Muscle layer of colon (tissue), 2 donors: ENCODE data around the gene NUDCD3.

Experiments
- H3K27ac ChIP-seq: one replicate; pipeline ENCODE4 v1.7.0; 2013; ENCODE audit warnings: low read depth, mild to moderate bottlenecking, low read length, moderate library complexity
- H3K27me3 ChIP-seq, 2 donors: one replicate each; pipeline ENCODE4 v1.7.0; 2013; ENCODE audit warnings: low read length in 2 of 2, mild to moderate bottlenecking in 2 of 2; ENCODE audit not compliant: insufficient read depth in 2 of 2, control insufficient read depth in 1 of 2
- H3K36me3 ChIP-seq: one replicate; pipeline ENCODE4 v1.7.0; 2013; ENCODE audit warnings: mild to moderate bottlenecking, low read length; ENCODE audit not compliant: insufficient read depth
- H3K4me1 ChIP-seq: one replicate; pipeline ENCODE4 v1.7.0; 2013; ENCODE audit warnings: mild to moderate bottlenecking, low read length; ENCODE audit not compliant: insufficient read depth
- H3K4me3 ChIP-seq, 2 donors: one replicate each; pipeline ENCODE4 v1.7.0; 2013; ENCODE audit warnings: low read length in 2 of 2, low read depth in 1 of 2, mild to moderate bottlenecking in 1 of 2, moderate library complexity in 1 of 2
- H3K9ac ChIP-seq: one replicate; pipeline ENCODE4 v1.7.0; 2013; ENCODE audit warnings: low read length
- H3K9me3 ChIP-seq: one replicate; pipeline ENCODE4 v1.7.0; 2013; ENCODE audit warnings: mild to moderate bottlenecking, low read length
- donor health status: abdominal sarcoma.
- donor health status: Adenocarcinoma of cecum.

NUDCD3 gene

GRCh38 chr7:44455155-44455554, 35.3 kb downstream of the NUDCD3 start:
- no peak overlapping the region for H3K27ac ChIP-seq
- H3K4me3 ChIP-seq = no peak overlapping the region
- H3K4me1 ChIP-seq = no peaks in the 10 kb centered on the region
- no peaks in the 10 kb centered on the region for H3K36me3 ChIP-seq
- H3K27me3 ChIP-seq = no peaks in the 10 kb centered on the region
- H3K9ac ChIP-seq = no peak overlapping the region
- H3K9me3 ChIP-seq = no peaks in the 10 kb centered on the region

DNA sequence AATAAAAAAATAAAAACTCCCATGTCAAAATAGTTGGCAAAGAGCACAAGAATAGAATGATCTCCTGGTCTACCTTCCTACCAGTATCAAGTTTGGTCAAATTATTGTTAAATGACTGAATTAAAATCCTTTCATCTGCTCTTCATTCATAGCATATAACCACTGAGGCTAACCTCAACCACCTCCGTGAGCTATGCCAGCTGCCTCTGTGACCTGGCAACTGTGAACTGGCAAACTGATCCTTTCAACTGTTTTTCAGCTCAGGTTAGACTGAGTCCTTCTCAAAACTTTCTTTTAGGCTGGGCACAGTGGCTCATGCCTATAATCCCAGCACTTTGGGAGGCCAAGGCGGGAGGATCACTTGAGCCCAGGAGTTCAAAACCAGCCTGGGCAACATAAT, 36.1 kb downstream of the NUDCD3 start:
- H3K4me3 ChIP-seq = no peak overlapping the region
- no peak overlapping the region for H3K9ac ChIP-seq
- no peaks in the 10 kb centered on the region for H3K27me3 ChIP-seq
- no peak overlapping the region for H3K27ac ChIP-seq
- H3K36me3 ChIP-seq = no peaks in the 10 kb centered on the region
- no peaks in the 10 kb centered on the region for H3K4me1 ChIP-seq
- H3K9me3 ChIP-seq = no peaks in the 10 kb centered on the region

DNA sequence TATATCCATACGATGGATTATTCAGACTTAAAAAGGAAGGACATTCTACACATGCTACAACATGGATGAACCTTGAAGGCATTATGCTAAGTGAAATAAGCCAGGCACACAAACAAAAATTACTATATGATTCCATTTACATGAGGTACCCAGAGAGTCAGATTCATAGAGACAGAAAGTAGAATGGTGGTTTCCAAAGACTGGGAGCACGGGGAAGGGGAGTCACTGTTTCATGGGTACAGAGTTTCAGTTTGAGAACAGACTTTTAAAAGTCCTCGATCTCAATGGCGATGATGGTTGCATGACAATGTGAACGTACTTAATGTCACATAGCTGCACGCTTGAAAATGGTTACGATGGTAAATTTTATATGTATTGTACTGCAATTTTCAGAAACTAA, 39.3 kb downstream of the NUDCD3 start:
- no peaks in the 10 kb centered on the region for H3K36me3 ChIP-seq
- H3K4me1 ChIP-seq = peaks cover 5% of the 10 kb centered on the region

GRCh38 chr7:44449584-44449928, 40.9 kb downstream of the NUDCD3 start:
- no peaks in the 10 kb centered on the region for H3K9me3 ChIP-seq
- peaks cover 16% of the 10 kb centered on the region for H3K4me1 ChIP-seq
- H3K27ac ChIP-seq = no peak overlapping the region

More for the DNA sequence above, 39.3 kb downstream of the NUDCD3 start:
- no peak overlapping the region for H3K9ac ChIP-seq
- H3K27me3 ChIP-seq = no peaks in the 10 kb centered on the region
- no peak overlapping the region for H3K4me3 ChIP-seq
- H3K27ac ChIP-seq = no peak overlapping the region
- no peaks in the 10 kb centered on the region for H3K9me3 ChIP-seq

GRCh38 chr7:44448922-44449583, 41.4 kb downstream of the NUDCD3 start:
- Histone ChIP-seq H3K4me3 (no peak overlapping the region), H3K9me3 (no peaks in the 10 kb centered on the region), H3K27me3 (no peaks in the 10 kb centered on the region), H3K27ac (no peak overlapping the region), H3K9ac (no peak overlapping the region), H3K4me1 (peaks cover 16% of the 10 kb centered on the region), H3K36me3 (peaks cover 6% of the 10 kb centered on the region)

More at GRCh38 chr7:44449584-44449928, 40.9 kb downstream of the NUDCD3 start:
- Histone ChIP-seq H3K4me3 (no peak overlapping the region), H3K9ac (no peak overlapping the region), H3K36me3 (peaks cover 6% of the 10 kb centered on the region), H3K27me3 (no peaks in the 10 kb centered on the region)

- H3K27ac ChIP-seq = no peak overlapping the region
Observed at GRCh38 chr7:44447874-44448425, 42.5 kb downstream of the NUDCD3 start.

GRCh38 chr7:44445986-44446671, 44.3 kb downstream of the NUDCD3 start:
- Histone ChIP-seq H3K27ac (no peak overlapping the region), H3K4me3 (no peak overlapping the region), H3K27me3 (no peaks in the 10 kb centered on the region), H3K36me3 (peaks cover 6% of the 10 kb centered on the region), H3K9ac (no peak overlapping the region), H3K4me1 (peaks cover 16% of the 10 kb centered on the region), H3K9me3 (no peaks in the 10 kb centered on the region)

More at GRCh38 chr7:44447874-44448425, 42.5 kb downstream of the NUDCD3 start:
- no peaks in the 10 kb centered on the region for H3K27me3 ChIP-seq
- H3K9me3 ChIP-seq = no peaks in the 10 kb centered on the region
- peaks cover 16% of the 10 kb centered on the region for H3K4me1 ChIP-seq
- peaks cover 6% of the 10 kb centered on the region for H3K36me3 ChIP-seq
- no peak overlapping the region for H3K9ac ChIP-seq
- no peak overlapping the region for H3K4me3 ChIP-seq

DNA sequence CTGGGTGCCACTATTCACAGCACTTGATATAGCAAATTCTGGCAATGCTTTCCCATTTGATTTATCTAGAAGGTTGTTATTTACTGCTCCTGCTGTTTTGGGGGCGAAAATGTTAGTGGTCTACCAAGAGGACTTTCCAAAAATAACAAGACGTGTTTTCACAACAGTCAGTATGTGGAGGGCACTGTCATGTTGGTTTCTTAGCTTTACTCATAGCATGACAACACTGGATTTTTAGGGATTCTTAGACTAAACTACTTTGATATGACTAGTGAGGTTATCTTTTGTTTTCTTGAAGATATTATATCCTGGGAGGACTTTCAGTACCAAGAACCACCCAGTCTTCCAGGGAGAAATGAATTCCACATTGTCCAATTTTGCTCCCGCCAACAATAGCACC, 49.4 kb downstream of the NUDCD3 start:
- Histone ChIP-seq H3K27me3 (no peaks in the 10 kb centered on the region), H3K9me3 (no peaks in the 10 kb centered on the region), H3K36me3 (peaks cover 6% of the 10 kb centered on the region), H3K4me1 (peaks cover 10% of the 10 kb centered on the region), H3K9ac (no peak overlapping the region), H3K4me3 (no peak overlapping the region), H3K27ac (no peak overlapping the region)

GRCh38 chr7:44440577-44441078, 49.8 kb downstream of the NUDCD3 start:
- H3K9me3 ChIP-seq = no peaks in the 10 kb centered on the region
- no peak overlapping the region for H3K9ac ChIP-seq
- H3K27ac ChIP-seq = no peak overlapping the region
- H3K36me3 ChIP-seq = peaks cover 6% of the 10 kb centered on the region
- no peaks in the 10 kb centered on the region for H3K27me3 ChIP-seq
- peaks cover 6% of the 10 kb centered on the region for H3K4me1 ChIP-seq
- no peak overlapping the region for H3K4me3 ChIP-seq

GRCh38 chr7:44439926-44440325, 50.5 kb downstream of the NUDCD3 start:
- H3K27me3 ChIP-seq = no peaks in the 10 kb centered on the region
- no peaks in the 10 kb centered on the region for H3K36me3 ChIP-seq
- H3K9ac ChIP-seq = no peak overlapping the region
- H3K4me3 ChIP-seq = no peak overlapping the region
- H3K9me3 ChIP-seq = no peaks in the 10 kb centered on the region
- H3K4me1 ChIP-seq = no peaks in the 10 kb centered on the region
- H3K27ac ChIP-seq = no peak overlapping the region

DNA sequence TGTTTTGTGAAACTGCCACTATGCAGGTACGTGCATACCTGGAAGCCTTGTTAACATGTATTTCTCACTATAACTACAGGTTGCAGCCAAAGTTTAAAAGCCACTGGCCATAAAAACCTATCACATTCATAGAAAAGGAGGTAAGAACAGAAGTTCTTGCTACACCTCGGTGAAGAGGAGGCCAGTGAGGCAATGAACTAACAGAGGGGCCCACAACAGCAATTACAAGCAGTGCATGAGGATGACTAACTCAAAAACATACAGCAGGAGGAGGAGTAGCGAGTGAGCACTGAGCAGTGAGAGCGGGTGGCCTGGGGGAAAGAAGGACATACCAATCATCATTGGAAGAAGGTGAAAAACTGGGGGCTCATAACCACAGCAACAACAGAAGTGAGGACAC, 51.6 kb downstream of the NUDCD3 start:
- Histone ChIP-seq H3K27me3 (no peaks in the 10 kb centered on the region), H3K9ac (no peak overlapping the region), H3K4me3 (no peak overlapping the region), H3K36me3 (no peaks in the 10 kb centered on the region), H3K27ac (no peak overlapping the region), H3K4me1 (peaks cover 10% of the 10 kb centered on the region), H3K9me3 (no peaks in the 10 kb centered on the region)
